GM12892 (cell line): ENCODE measurements around the gene ALDOB.
A peak's percentile ranks its signal among the peaks of the same experiment; 100 is the strongest.

Experiments used
- DNase-seq: peaks from one replicate; pipeline ENCODE4 v3.0.0; 2011; ENCODE audit not compliant: insufficient read length
- FAIRE-seq: peaks from 2 replicates; lab custom pipeline; 2011; peaks lifted over from hg19 to GRCh38; lab: Jason Lieb, UNC
- POLR2A ChIP-seq: IDR thresholded peaks from 2 replicates; pipeline ENCODE4 v1.6.1; 2011; ENCODE audit warnings: low read depth, low read length, control low read depth
- POLR2AphosphoS5 ChIP-seq: IDR thresholded peaks from 2 replicates; pipeline ENCODE4 v1.6.1; 2011; ENCODE audit warnings: low read depth, low read length, control low read depth
- TAF1 ChIP-seq: IDR thresholded peaks from 2 replicates; pipeline ENCODE4 v1.6.1; 2011; ENCODE audit warnings: low read depth, mild to moderate bottlenecking, control low read depth, low read length, borderline replicate concordance

Gene ALDOB

DNA sequence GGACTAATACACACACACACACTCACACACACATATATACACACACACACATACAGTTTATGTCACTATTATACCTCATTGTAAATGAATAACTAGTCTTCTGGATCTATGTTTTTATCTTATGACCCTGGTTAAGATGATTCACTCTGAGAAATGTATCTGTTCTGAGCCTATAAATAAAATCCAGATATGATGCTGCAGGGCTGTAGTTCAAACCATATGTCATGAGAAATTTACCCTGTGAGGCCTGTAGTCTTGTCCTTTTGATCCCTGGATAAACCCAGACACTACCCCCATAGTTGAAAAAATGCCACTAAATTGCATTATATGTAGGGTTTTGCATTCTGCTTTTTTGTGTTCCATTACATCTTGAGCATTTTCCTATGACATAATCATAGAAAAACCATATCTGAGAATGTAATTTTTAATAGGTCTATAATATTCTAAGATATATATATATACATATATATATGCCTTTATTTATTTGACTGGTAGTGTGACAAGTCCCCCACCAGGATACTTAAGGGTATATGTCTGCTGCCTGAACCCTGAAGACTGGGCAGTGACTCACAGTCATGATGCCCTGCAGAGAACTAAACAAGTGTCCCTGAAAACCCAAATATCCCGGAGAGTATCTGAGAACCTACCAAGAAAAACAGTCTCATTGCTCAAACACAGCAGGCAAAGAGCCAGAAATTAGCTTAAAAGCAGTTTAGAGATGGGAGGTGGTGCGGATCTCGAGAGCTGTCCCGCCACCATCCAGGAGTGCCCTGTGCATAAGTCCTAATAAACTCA is 18.4 kb upstream of the ALDOB start:
- FAIRE-seq (no peak), DNase-seq (no peak)
- no peak for TF ChIP-seq POLR2A
- no peak for TF ChIP-seq POLR2AphosphoS5
- no peak for TF ChIP-seq TAF1

DNA sequence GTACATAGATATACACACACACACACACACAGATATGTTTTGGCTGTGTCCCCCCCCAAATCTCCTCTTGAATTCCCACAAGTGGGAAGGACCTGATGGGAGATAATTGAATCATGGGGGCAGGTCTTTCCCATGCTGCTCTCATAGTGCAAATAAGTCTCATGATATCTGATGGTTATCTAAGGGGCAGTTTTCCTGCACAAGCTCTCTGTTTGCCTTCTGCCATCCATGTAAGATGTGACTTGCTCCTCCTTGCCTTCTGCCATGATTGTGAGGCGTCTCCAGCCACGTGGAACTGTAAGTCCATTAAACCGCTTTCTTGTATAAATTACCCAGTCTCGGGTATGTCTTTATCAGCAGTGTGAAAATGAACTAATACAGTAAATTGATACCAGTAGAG is 15.9 kb upstream of the ALDOB start:
- DNase-seq (no peak), FAIRE-seq (no peak)

DNA sequence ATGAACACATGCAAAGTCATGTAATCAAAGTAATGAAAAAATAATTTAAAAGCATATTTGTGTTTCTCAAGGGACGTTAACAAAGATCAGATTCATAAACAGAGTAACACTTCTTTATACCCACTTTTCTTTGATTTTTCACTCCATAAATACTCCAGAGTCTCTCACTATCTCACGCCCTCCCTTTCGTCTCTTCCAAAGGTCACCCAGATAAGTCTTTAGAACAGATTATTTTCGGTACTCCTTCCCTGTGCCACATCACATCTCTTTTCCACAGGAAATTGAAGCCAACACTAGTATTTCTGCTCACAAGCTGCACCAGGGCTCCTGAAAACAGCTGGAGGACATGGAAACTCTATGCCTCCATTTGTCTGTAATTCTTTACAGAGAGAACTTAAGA is 15.4 kb upstream of the ALDOB start:
- TF ChIP-seq POLR2AphosphoS5, result no peak
- no peak for TF ChIP-seq TAF1
- no peak for TF ChIP-seq POLR2A
- no peak for FAIRE-seq
- DNase-seq, result no peak

More for the DNA sequence above, 15.9 kb upstream of the ALDOB start:
- TF ChIP-seq TAF1 (no peak), POLR2A (no peak), POLR2AphosphoS5 (no peak)

DNA sequence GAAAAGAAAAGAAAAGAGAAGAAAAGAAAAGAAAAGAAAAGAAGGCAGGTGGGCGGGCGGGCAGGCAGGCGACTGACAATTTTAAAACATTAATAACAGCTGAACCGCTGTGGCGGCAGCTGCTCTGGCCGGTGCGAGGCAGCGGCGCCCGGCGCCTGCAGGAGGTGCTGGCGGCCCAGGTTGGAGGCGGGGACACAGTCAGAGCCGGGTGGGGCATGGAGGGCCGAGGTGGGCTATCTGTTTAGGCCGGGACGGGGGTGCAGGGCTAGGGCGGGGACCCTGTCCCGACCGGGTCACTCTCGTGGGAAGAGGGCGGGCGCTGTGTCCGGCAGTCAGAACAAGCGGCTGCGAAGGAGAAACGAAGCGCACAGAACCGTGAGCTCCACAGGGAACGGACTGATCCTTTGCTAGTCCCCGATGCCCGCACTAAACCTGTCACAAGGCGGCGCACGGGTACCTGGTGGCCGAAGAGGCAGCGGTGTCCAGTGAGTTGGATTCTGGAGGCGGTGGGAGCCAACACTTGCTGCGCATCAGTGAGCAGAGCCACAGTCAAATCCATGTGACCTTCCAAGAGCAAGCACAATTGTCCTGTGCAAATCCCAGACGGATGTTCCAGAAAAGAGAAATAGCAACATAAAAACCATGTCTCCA is 13.6 kb upstream of the ALDOB start:
- FAIRE-seq (no peak), DNase-seq (peak; percentile 50)
- TF ChIP-seq TAF1, result no peak

DNA sequence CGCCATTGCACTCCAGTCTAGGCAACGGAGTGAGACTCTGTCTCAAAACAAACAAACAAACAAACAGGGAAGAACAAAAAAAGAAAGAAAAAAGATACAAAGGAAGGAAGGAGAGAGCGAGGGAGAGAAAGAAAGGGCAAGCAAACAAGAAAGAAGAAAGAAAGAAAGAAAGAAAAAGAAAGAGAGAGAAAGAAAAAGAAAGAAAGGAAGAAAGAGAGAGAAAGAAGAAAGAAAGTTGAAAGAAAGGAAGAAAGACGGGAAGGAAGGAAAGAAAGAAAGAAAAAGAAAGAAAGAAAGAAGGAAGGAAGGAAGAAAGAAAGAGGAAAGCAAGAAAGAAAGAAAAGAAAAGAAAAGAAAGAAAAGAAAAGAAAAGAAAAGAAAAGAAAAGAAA is 13.1 kb upstream of the ALDOB start:
- DNase-seq (no peak), FAIRE-seq (no peak)
- TF ChIP-seq POLR2A (no peak), TAF1 (no peak), POLR2AphosphoS5 (no peak)

DNA sequence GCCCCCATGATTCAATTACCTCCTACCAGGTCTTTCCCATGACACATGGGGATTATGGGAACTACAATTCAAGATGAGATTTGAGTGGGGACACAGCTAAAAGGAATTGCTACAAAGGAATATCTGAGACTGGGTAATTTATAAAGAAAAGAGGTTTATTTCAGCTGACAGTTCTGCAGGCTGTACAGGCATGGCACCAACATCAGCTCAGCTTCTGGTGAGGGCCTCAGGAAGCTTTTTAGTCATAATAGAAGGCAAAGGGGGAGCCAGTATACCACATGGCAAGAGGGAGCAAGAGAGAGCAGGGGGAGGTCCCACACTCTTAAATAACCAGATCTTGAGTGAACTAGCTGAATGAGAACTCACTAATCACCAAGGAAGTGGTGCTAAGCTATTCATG is 11.2 kb upstream of the ALDOB start:
- TF ChIP-seq POLR2A, result no peak
- no peak for TF ChIP-seq TAF1
- FAIRE-seq, result no peak
- no peak for DNase-seq

DNA sequence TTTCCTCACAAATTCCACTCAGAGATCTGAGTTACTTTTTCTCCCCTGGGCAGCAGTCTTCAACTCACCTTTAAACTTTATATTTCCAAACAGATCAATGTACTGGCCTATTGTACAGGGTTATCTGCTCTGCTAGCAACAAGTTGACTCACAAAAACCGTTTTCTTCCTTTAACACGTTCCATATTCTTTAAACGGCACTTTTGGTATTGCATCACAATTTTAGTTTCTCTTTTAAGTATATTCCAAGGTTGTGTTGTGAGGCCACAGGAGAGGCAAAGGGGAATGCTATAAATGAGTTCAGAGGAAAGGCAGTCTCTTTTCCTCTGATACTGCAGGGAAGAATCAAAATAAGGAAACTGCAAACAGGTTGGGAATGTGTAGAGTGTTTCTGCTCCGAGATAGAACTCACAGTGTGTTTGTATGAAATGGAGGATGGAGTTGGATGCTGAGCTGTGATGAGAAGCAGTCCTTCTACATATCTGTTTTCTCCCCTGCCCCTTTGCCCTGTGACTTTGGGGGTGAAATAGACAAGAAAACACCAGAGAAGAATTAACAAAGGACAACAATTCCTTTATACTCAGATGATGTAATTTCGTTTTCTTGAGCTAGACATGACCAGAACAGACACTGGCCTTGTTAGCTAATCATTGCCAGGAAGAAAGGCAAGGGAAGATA is 9.9 kb upstream of the ALDOB start:
- FAIRE-seq (no peak), DNase-seq (no peak)
- TF ChIP-seq TAF1, result no peak
- no peak for TF ChIP-seq POLR2A
- TF ChIP-seq POLR2AphosphoS5, result no peak

DNA sequence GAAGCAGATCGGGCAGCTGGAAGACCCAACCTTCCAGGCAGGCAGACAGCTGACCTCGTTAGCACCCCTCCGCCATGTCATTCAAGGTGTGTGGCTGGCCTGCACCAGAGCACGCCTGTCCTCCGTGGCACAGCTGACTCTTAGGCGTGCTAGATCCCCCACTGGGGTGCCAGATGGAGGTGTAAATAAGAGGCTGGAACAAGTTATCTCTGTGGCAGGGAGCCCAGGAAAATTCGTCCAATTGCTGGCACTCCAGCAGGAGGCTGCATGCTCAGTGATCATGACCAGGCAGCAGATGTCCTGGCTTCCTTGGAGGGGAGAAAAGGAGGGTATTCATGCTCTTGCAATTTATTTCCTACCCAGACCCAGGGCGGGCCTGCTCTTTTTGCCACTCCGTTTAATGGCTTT is 7.8 kb upstream of the ALDOB start:
- DNase-seq, result no peak
- TF ChIP-seq POLR2A (no peak), POLR2AphosphoS5 (no peak), TAF1 (no peak)
- no peak for FAIRE-seq

DNA sequence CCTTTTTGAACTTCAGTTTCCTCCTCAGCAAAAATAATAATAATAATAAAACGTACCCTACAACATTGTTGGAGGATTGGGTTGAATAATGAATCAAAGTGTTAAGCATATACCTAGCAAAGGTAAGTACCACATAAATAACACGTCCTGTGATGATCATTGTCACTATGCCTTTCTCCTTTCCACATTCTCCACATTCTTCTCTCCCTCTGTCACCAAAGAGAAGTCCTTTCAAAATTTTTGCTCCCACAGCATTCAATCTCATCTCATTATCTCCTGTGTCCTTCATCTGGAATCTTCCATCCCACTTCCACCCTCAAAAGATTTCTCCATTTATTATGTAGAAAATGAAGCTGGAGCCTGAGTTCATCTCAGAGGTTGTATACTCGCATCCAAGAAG is 7.2 kb upstream of the ALDOB start:
- DNase-seq (no peak), FAIRE-seq (no peak)
- no peak for TF ChIP-seq POLR2AphosphoS5
- no peak for TF ChIP-seq TAF1
- TF ChIP-seq POLR2A, result no peak

DNA sequence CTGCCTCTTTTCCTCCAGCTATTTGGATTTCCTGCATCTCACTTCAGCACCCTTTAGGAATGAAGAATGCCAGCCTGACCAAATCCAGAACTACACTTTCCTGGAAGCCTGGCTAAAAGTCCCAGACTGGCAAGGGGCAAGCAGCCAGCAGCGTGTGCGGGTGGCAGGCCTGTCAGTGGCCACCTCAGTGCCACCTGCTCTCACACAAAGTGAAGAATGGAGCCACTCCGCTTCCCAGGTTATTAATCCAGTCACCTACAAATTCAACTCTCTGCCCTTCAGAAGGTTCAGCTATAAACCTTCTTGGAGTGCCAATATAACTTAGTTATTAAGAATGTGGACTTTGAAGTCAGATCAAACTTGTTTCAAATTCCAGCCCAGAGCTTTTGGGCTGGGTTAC is 6.7 kb upstream of the ALDOB start:
- DNase-seq (no peak), FAIRE-seq (no peak)
- no peak for TF ChIP-seq TAF1
- no peak for TF ChIP-seq POLR2AphosphoS5
- TF ChIP-seq POLR2A, result no peak

DNA sequence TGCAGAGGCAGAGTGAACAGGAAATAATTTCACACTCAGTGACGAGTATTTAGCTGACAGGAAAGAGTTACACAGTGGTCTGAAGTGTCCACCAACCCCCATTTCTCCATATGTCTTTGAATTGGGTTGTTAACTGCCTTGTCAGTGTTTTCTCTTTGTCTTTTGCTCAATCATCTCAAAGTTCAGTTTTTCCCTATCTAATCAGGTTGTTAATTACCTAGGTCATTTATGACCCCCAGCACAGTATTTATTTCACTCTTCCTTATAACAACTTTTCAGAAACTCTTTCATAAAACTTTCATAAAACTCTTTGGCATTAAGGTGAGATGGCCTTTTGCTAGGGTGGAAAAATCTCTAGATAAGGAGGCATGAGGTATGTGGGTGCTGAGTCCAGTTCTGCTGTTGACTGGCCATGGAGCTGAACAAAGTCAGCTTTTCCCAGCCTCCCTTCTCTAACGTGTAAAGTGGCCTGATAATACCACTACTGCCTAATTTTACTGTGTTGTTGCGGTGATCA is 5.2 kb upstream of the ALDOB start:
- DNase-seq, result no peak
- no peak for FAIRE-seq
- TF ChIP-seq POLR2AphosphoS5 (no peak), POLR2A (no peak), TAF1 (no peak)

DNA sequence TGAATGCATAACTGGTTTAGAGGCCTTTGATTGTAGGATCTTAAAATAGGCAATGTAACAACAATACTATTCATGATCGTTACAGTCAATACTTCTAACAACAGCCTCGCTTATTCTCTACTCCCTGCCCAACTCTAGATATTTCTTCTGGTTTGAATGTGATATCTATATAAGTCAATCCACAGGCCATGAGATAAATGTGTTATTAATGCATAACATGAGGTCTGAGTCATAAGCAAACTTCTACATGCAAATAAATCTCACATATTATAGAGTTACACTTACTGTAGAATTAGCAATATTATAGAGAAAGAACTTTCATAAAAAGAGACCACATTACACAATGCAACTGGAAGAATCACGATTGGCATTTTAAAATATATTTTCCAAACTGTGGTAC is 2.9 kb upstream of the ALDOB start:
- FAIRE-seq, result no peak
- TF ChIP-seq TAF1 (no peak), POLR2A (no peak), POLR2AphosphoS5 (no peak)
- DNase-seq, result no peak
